Adrenal gland (tissue), 5 donors: ENCODE results near the gene TSPAN13.

Source experiments
- CTCF ChIP-seq, 6 experiments: fragments of 450-650 bp in 4 of 6; fragments of 200-600 bp in 2 of 6; sonication (generic) in 1 of 6; IDR thresholded peaks; 1 replicate in 5 of 6; 2 replicates in 1 of 6; pipeline versions ENCODE4 v1.5.1 to v1.8.0; 2016 to 2021; ENCODE audit warnings: antibody characterized with exemption in 6 of 6, mild to moderate bottlenecking in 2 of 6, moderate library complexity in 1 of 6
- POLR2A ChIP-seq, 2 donors: fragments of 450-650 bp; IDR thresholded peaks; one replicate each; pipeline ENCODE4 v1.6.1; 2017; ENCODE audit warnings: antibody characterized with exemption in 2 of 2, mild to moderate bottlenecking in 2 of 2, moderate library complexity in 1 of 2
- donor health status: DM: no; HTN: no; CAD: no.

GRCh38 chr7:16742547-16742946 lies 11.0 kb upstream of the TSPAN13 start:
- no peak for TF ChIP-seq CTCF (IDR thresholded peaks at IDR 0.05)
- no peak for TF ChIP-seq POLR2A (IDR thresholded peaks at IDR 0.05)
